HL-60 (cell line): ENCODE results near the gene C4BPB.

Source experiments
- POLR2AphosphoS5 ChIP-seq: IDR thresholded peaks from 2 replicates; pipeline ENCODE4 v1.6.1; 2012; ENCODE audit warnings: low read depth
- REST ChIP-seq: IDR thresholded peaks from 2 replicates; pipeline ENCODE4 v1.6.1; 2012; ENCODE audit warnings: low read depth; ENCODE audit not compliant: insufficient replicate concordance
- TF ChIP-seq, protein P1 (sequence below): IDR thresholded peaks from one replicate; pipeline ENCODE4 v1.5.1; 2011; ENCODE audit warnings: low read length, control low read depth, inconsistent platforms; ENCODE audit not compliant: insufficient read depth

DNA sequence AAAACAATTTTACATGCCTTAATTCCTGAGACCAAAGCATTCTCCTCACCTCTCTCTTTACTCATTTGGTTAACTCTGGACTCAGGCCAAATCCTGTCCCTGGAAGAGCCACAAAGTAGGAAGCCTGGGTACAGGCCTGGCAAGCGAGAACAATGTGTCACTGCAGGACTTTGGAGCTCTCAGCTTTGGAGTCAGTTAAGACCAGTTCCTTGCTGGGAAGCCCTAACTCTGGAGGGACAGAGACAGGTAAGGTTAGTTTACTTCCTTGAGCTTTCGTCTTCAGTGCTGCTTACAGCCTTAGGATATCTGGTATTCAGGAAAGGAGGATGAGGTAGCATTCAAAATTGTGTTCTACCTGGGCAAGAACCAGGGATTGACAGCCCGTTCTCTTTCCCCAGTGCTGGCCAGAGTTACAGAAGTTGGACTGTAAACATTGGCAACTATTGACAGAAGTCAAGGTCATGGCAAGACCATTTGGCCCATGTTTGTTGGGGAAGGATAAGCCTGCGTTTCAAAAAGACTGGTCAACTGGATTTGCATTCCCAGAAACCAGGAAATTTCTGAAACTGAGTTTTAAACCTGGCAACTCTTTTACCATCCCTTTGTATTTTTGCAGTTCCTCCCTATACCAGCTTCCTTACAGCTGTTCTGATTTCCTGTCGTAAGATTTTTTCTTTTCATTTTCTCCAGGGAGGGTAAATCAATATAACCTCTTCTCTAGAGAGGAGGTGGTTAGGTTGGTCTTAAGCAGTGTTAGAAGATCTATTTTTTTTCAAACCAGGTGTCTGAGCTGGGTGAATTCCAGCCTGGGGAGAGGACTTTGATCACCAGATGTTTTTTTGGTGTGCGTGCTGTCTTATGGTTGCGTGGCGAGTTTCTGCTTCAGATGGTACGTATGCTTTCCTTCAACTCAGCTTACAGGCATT, at the start of gene C4BPB:
- TF ChIP-seq, protein P1, sequence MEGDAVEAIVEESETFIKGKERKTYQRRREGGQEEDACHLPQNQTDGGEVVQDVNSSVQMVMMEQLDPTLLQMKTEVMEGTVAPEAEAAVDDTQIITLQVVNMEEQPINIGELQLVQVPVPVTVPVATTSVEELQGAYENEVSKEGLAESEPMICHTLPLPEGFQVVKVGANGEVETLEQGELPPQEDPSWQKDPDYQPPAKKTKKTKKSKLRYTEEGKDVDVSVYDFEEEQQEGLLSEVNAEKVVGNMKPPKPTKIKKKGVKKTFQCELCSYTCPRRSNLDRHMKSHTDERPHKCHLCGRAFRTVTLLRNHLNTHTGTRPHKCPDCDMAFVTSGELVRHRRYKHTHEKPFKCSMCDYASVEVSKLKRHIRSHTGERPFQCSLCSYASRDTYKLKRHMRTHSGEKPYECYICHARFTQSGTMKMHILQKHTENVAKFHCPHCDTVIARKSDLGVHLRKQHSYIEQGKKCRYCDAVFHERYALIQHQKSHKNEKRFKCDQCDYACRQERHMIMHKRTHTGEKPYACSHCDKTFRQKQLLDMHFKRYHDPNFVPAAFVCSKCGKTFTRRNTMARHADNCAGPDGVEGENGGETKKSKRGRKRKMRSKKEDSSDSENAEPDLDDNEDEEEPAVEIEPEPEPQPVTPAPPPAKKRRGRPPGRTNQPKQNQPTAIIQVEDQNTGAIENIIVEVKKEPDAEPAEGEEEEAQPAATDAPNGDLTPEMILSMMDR, result no peak
- TF ChIP-seq POLR2AphosphoS5 (no peak), REST (no peak)
